CD4-positive, alpha-beta T cell treated with Interferon alpha-2 for 1 hour (primary cell): ENCODE measurements around the gene LRTM2.

ENCODE experiments used
- DNase-seq, 2 donors: peaks; one replicate each; pipeline ENCODE4 v3.0.0-alpha.2; 2020 to 2022

The LRTM2 gene

DNA sequence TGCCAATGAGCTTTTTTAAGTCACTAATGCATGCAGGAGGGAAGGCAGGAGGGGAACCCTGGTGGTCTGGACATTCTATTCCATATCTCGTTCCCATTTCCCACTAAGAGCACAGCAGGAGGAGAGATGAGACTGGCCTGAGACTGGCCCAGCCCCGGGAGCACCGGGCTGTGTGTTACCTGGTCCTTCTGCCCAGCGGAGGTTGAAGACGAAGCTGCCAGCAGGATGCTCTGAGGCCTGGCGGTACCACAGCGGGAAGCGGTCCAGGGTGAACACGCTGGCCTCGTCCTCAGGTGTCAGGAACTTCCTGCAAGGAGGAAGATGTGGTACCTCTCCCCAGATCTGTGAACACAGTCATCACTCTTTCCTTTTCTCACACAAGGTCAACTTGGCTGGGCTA lies 23.9 kb downstream of the LRTM2 start:
- DNase-seq = no peak

DNA sequence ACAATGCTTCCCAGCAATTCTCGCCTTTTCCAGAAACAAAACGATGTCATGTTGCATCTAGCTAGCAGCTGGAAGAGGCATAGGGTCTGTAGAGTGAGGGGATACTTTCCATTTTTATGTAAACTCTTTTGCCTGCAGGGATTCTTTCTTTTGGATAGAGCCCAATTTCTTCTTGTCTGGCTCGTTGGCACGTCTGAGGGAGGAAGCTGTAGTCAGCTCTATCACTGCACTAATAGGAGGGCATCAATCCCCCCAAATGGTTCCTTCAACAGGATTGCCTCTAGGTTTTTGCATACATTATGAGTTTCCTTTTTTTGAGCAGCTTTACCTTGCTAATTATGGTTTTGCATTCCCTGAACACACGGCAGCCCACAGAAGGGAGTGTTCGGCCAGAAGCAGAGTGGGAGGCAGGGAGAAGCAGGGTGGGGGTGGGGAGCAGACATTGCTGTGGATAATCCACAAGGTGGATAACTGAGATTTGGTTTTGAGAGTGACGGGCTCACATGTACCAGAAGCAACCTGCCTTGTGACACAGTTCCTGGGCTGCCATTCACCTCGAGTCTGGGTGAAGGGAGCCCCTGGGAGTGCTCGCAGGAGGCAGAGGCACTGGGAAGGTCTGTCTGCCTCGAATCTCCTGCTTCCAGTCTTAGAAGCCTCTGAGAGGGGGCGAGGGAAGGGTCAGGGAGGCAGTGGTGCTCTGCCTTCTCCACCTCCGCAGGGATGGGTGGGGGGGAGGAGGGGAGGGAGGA lies 24.5 kb downstream of the LRTM2 start:
- DNase-seq = no peak

GRCh38 chr12:1845427-1845826 lies 25.1 kb downstream of the LRTM2 start:
- no peak for DNase-seq

DNA sequence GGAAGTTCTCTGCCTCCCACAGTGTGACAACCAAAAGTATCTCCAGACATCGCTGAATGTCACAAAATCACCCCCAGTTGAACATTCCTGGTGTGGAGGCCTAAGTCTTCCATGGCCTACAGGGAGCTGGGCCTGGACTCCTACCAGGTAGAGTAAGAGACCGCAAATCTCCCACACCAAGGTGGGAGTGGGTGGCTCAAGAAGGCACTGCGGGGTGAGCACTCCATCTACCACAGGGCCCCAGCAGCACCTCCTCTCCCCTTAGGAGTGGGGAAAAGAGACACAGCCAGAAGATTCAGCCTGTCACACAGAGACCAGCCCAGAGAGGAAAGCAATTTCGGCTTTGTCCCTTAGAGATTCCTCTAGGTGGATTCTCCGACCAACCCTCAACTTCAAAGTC lies 25.5 kb downstream of the LRTM2 start:
- DNase-seq = no peak

DNA sequence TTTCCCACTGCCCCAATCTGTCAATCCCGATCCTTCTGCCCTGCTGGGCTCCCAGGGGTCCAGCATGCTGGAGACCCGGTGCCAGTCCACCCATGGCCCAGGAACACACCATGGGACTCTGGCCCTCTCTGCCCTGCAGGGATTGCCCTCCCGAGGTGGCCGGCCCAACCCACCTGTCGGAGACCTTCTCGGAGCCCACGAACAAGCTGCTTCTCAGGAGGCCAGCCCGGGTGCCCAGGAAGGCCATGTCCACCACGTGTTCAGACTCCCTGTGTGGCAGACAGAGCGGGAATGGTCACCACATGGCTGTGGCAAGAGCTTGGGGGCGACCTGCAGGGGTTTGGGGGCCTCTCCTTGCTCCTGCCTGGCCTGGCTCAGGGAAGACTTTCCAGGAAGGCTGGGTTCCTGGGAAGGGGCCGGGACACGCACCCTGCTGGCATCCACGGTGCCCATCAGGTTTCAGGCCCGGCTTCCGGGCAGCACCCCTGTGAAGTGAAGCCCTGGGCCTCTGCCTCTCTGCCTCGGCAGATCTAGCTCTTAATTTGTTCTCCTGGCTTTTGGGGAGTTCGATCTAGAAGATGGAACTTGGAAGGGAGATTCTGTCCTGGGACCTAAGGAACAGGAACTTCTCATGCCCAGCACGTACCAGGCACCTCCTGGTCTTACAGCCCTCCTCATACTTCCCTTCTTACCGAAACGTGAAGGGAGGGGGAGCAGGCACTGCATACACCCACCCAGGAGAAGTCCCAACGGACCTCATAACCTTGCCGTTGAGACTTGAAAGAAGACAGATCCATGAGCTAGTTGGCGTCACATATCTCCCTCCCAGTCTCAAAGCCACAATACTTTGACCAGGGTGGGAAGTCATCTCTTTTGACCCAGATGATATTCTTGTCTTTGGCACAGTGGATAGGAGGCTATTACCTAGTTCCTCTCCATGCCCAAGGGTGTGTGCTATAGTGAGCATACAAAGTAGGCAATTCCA lies 26.3 kb downstream of the LRTM2 start:
- DNase-seq = no peak

DNA sequence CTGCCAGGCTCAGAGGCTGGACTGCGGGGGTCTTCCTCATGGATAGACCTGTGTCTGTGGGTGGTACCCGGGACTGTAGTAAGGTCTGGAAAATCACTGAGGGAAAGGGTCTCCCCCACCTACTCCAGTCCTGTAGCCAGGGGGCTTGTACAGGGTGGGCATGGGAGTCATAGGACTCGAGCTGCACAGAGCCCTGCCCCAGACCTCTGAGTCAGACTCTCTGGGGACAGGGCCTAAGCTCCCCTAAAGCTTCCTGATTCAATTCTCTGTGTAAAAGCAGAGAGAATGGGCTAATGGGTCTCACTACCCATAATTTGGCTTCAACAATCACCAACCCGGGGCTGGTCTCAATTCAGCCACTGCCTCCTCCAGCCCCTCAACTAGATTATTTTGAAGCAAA lies 27.0 kb downstream of the LRTM2 start:
- no peak for DNase-seq

- DNase-seq = no peak
Observed at GRCh38 chr12:1848146-1848545, 27.8 kb downstream of the LRTM2 start.

DNA sequence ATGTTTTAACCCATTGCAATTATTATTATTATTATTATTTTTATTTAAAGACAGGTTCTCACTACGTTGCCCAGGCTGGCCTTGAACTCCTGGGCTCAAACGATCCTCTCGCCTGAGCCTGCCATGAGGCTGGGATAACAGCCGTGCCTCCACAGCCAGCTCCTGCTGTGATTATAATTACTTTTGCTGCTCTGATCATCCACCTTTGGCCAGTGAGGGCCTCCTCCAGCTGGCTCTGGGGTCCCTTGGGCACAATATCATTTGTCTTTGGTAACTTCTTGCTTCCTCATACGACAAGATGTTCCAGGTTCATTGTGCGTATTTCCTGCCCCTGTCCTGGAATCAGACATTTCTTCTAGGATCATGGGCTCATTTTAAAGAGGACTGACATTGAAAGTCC lies 28.4 kb downstream of the LRTM2 start:
- no peak for DNase-seq

DNA sequence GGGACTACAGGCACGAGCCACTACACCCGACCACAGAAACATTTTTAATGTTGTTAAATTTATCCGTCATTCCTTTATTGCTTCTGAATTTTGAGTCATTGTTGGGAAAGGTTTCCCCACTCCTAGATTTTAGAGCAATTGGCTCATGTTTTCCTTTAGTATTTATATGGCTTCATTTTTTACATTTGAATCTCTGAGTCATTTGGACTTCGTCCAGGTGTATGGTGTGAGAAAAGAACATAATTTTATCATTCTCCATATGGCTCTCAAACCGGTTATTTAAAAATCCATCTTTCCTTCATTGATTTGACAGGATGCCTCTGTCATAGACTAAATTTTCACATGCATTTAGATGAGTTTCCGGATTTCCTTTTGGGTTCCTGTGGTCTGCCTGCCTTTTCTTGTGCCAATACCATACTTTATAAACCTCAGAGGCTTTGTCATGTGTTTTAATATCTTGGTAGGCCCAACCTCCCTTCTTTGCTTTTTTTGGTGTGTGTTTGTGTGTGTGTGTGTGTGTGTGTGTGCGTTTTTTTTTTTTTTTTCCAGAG lies 30.9 kb downstream of the LRTM2 start:
- DNase-seq = no peak

DNA sequence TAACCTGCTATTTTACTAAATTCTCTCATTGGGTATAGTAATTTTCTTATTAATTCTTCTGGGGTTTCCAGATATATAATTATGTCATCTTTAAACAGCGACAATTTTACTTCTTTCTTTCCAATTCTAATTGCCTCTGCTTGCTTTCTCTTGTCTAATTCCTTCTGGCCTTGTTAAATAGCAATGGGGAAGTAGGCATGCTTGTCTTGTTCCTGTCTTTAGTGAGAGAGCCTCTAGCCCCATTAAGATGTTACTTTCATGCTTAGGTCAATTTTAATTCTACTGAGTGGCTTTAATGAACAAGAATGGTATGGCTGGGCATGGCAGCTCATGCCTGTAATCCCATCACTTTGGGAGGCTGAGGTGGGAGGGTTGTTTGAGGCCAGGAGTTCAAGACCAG lies 31.7 kb downstream of the LRTM2 start:
- DNase-seq = no peak

DNA sequence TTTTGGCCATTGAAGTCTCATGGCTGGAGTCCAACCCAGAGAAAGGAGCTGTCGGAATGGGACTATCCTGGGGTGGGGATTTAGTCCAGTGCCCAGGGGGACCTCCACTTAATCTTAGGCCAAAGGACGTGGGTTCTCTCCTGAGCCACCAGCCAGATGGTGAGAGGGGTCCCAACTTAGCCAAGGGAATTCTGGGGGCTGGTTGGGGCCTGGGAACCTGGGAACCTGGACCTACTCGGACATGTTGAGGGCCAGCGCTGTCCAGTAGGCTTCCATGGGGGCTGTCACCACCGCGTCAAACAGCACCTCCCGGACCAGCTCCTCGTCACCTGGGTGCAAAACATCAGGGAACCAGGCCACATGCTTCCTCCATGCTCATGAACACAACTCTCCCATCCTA lies 33.4 kb downstream of the LRTM2 start:
- no peak for DNase-seq

GRCh38 chr12:1855241-1855640 lies 34.9 kb downstream of the LRTM2 start:
- DNase-seq = no peak

GRCh38 chr12:1857086-1857485 lies 36.7 kb downstream of the LRTM2 start:
- no peak for DNase-seq

GRCh38 chr12:1857821-1858220 lies 37.5 kb downstream of the LRTM2 start:
- no peak for DNase-seq

- no peak for DNase-seq
Observed at GRCh38 chr12:1858456-1858855, 38.1 kb downstream of the LRTM2 start.

DNA sequence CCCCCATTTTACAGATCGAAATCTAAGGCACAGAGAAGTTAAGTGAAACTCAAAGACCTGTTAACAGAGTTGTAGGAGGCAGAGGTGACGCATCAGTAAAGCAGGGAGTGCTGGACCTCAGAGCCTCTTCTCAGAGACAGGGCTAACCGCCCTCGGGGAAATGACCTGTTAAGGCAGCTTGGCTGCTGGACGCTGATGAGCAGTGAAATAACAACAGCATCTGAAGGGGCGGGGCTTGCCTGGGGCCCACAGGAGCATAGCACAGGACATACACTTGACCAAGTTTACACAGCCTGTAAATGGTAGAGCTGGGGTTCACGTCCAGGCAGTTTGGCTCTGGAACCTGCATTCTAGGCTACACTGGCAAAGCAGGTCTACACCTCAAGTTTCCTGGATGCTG lies 39.3 kb downstream of the LRTM2 start:
- DNase-seq = no peak

GRCh38 chr12:1862973-1863372 lies 42.6 kb downstream of the LRTM2 start:
- no peak for DNase-seq

DNA sequence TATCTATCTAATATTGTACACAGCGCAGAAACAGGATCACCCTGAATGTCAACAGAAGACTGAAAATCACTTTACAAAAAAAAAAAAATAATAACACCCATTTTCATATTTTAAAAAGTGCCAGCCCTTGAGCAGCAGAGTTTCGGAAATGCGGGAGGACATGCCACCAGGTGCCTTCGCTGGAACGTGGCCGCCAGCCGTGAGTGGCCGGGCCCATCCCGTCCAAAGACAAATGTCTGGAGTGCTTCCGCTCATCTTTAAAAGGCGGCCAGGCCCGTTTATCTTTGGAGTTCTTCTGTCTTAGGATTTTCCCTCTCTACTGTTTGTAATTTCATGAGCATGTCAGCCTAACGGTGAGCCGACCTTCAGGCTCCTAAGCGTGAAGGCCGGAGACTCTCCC lies 43.5 kb downstream of the LRTM2 start:
- no peak for DNase-seq

GRCh38 chr12:1864456-1864855 lies 44.1 kb downstream of the LRTM2 start:
- no peak for DNase-seq

DNA sequence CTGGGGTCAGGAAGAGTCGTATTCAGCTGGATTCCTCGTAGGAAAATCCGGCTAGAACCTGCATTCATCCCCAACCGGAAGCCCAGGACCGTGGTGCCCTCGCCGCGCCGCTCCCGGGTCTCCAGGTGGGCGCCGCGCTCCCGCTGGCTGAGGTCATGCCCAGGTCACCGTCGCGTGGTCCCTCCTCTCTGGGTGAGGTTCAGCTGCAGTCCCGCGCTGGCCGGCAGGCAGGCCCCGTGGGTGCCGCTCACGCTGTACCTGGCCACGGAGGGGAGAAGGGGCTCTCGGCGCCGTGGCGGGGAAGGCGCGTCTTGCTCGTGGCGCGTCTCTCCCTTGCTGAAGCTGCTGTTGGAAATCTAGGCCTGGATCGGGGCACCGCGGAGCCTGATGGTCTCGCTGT lies 44.5 kb downstream of the LRTM2 start:
- DNase-seq = no peak

GRCh38 chr12:1865284-1865866 lies 45.0 kb downstream of the LRTM2 start:
- no peak for DNase-seq

DNA sequence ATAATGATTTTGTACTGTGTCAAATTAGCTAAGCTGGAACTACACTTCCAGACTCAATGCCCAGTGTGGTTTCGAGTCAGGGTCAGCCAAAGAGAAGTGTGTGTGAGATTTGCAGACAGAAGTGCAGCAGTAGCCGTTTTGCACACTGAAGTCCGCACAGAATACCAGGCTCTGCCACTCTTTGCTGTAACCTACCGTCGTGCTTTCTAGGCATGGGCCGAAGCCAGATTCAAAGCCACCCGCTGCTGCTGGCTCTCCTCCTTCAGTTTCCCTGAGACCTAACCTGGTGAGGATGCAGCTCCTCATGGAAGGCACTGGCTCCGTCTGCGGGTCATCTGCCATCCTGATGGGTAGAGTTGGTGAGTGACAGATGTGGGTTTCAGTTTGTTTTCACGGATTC lies 48.8 kb downstream of the LRTM2 start:
- DNase-seq = no peak

- no peak for DNase-seq
Observed at GRCh38 chr12:1870086-1870485, 49.7 kb downstream of the LRTM2 start.
